Prostate gland (tissue), 2 donors: ENCODE data around the gene BBS9.

ENCODE experiments used
- POLR2A ChIP-seq: fragments of 450-650 bp; IDR thresholded peaks from one replicate; pipeline ENCODE4 v1.6.1; 2016; ENCODE audit warnings: antibody characterized with exemption, mild to moderate bottlenecking
- POLR2AphosphoS5 ChIP-seq: sonication (generic); formaldehyde crosslinking; IDR thresholded peaks from one replicate; pipeline ENCODE4 v1.6.1; 2017; ENCODE audit warnings: antibody characterized with exemption
- TF ChIP-seq, protein P1 (sequence below), 4 experiments: fragments of 200-600 bp in 2 of 4; fragments of 450-650 bp in 2 of 4; sonication (generic) in 2 of 4; IDR thresholded peaks; 1 replicate in 3 of 4; 2 replicates in 1 of 4; pipeline ENCODE4 v1.5.1; 2016 to 2019; ENCODE audit warnings: antibody characterized with exemption in 4 of 4, mild to moderate bottlenecking in 2 of 4, moderate library complexity in 2 of 4

DNA sequence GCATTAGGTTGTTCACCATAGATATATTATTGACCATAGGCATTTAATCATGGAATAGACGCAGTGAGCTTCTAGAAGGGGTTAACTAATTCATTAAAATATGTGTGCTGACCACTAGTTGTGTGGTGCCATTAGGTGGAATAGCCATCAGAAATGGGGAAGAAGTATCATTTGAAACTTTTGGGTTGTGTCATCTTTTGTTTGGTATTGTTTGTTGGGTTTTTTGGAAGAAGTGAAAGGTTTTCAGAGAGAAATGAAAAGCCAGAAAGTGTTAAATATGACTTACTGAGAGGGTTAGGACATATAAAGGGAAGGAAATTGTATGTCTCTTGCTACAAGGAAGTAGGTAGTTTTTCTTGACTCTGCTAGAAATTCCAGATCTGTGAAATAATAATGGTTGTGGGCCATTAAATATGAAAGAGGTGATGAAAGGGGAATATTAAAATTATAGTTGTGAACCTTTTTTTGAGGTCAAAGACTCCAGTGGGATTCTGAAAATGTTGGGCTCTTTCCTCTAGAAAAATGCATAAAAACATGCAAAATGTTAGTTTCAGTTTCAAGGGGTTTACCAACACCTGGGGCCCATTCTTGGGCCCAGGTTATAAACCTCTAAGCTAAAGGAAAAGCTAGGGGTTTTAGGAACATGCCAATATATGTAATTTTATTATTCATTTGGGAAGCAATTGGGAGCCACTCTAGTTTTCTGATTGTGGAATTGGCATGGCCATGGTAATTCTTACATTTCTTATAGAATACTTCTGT, 348.5 kb downstream of the BBS9 start:
- TF ChIP-seq, protein P1, sequence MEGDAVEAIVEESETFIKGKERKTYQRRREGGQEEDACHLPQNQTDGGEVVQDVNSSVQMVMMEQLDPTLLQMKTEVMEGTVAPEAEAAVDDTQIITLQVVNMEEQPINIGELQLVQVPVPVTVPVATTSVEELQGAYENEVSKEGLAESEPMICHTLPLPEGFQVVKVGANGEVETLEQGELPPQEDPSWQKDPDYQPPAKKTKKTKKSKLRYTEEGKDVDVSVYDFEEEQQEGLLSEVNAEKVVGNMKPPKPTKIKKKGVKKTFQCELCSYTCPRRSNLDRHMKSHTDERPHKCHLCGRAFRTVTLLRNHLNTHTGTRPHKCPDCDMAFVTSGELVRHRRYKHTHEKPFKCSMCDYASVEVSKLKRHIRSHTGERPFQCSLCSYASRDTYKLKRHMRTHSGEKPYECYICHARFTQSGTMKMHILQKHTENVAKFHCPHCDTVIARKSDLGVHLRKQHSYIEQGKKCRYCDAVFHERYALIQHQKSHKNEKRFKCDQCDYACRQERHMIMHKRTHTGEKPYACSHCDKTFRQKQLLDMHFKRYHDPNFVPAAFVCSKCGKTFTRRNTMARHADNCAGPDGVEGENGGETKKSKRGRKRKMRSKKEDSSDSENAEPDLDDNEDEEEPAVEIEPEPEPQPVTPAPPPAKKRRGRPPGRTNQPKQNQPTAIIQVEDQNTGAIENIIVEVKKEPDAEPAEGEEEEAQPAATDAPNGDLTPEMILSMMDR (IDR thresholded peaks at IDR 0.05), result no peak
- TF ChIP-seq POLR2A (no peak), POLR2AphosphoS5 (no peak)
